Measurements from ENCODE around the gene RNF43. TPM values are rescaled to one million over a fixed set of nuclear protein-coding genes. Genes with fewer than 3 reads are reported as not detected.
A peak's percentile ranks its signal among the peaks of the same experiment; 100 is the strongest.

RNF43 gene
- 1.9 TPM for polyA plus RNA-seq (2013)

- H3K4me1 ChIP-seq (ENCODE audit: control extremely low read depth in 1 of 4, control insufficient read depth in 4 of 4, insufficient read depth in 4 of 4, low read length in 3 of 4): peaks cover 3 to 8% (median 5%) of the 10 kb centered on the region in 4 experiments
- peaks cover 0 to 2% (median 0%) of the 10 kb centered on the region in 4 experiments for H3K36me3 ChIP-seq (ENCODE audit: control insufficient read depth in 4 of 4, insufficient read depth in 4 of 4, low read length in 3 of 4)
- H3K27ac ChIP-seq (ENCODE audit: insufficient read depth in 1 of 2, low read depth in 1 of 2, low read length in 2 of 2, poor library complexity in 1 of 2, severe bottlenecking in 2 of 2): no peak within 1 kb of the TSS
- DNase-seq: peak; percentile 91 to 95 (median 94)
- CTCF ChIA-PET: interaction anchor here (0.6 to 4.3 kb wide), 21 partner anchors 8 to 101 kb away, joined by 3 to 57 read pairs (median 4); partner anchors contain the start of gene SUPT4H1
- POLR2A ChIA-PET: interaction anchor here (1.0 to 1.2 kb wide), 2 partner anchors 66 to 90 kb away, joined by 3 to 5 read pairs; partner anchors contain the start of gene SUPT4H1
- H3K4me3 ChIP-seq (ENCODE audit: control insufficient read depth in 1 of 7, extremely low read depth in 1 of 7, insufficient read depth in 4 of 7, low read depth in 2 of 7, low read length in 6 of 7): peak within 1 kb of the TSS in 2 of 7 experiments; percentile 23 to 25
- WGBS (ENCODE audit: insufficient coverage): 0% methylated on average over 3 of the region's 8 CpGs
- no peaks in the 10 kb centered on the region for H3K27me3 ChIP-seq (replicated peaks in 2 of 5; ENCODE audit: control insufficient read depth in 4 of 5, insufficient read depth in 5 of 5, low read length in 4 of 5)
- no peaks in the 10 kb centered on the region for H3K9me3 ChIP-seq (ENCODE audit: control extremely low read depth in 1 of 5, control insufficient read depth in 4 of 5, insufficient read depth in 2 of 5, low read depth in 1 of 5, low read length in 4 of 5)
These were observed at the start of gene RNF43 for GRCh38 chr17:58417300-58418092. Gene RNF43 (minus strand): TSS chr17:58417534. CDS start chr17:58415577, 1,957 bp downstream.

GRCh38 chr17:58455491-58455890 is 38.2 kb upstream of the RNF43 start:
- Histone ChIP-seq H3K27ac (ENCODE audit: insufficient read depth in 1 of 2, low read depth in 1 of 2, low read length in 2 of 2, poor library complexity in 1 of 2, severe bottlenecking in 2 of 2) (no peak overlapping the region), H3K4me1 (ENCODE audit: control extremely low read depth in 1 of 4, control insufficient read depth in 4 of 4, insufficient read depth in 4 of 4, low read length in 3 of 4) (no peaks in the 10 kb centered on the region), H3K9me3 (ENCODE audit: control extremely low read depth in 1 of 5, control insufficient read depth in 4 of 5, insufficient read depth in 2 of 5, low read depth in 1 of 5, low read length in 4 of 5) (peaks cover 0 to 3% (median 0%) of the 10 kb centered on the region in 5 experiments), H3K4me3 (ENCODE audit: control insufficient read depth in 1 of 7, extremely low read depth in 1 of 7, insufficient read depth in 4 of 7, low read depth in 2 of 7, low read length in 6 of 7) (no peak overlapping the region), H3K27me3 (replicated peaks in 2 of 5; ENCODE audit: control insufficient read depth in 4 of 5, insufficient read depth in 5 of 5, low read length in 4 of 5) (no peaks in the 10 kb centered on the region), H3K36me3 (ENCODE audit: control insufficient read depth in 4 of 4, insufficient read depth in 4 of 4, low read length in 3 of 4) (peaks cover 0 to 9% (median 3%) of the 10 kb centered on the region in 4 experiments)
- DNase-seq: no peak
- ChIA-PET POLR2A (no interaction called here), CTCF (no interaction called here)

DNA sequence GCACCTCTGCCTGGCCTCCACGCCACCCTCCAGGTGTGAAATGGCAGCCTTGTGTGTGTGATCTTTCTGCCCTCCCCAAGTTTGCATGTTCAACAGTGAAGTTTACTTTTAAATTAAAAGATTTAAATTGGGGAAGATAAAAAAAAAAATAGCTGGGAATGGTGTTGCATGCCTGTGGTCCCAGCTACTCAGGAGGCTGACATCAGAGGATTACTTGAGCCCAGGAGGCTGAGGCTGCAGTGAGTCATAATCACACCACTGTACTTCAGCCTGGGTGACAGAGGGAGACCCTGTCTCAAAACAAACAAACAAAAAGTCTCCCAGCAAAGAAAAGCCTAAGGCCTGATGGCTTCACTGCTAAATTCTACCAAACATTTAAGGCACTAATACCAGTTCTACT is 35.4 kb upstream of the RNF43 start:
- Histone ChIP-seq H3K9me3 (ENCODE audit: control extremely low read depth in 1 of 5, control insufficient read depth in 4 of 5, insufficient read depth in 2 of 5, low read depth in 1 of 5, low read length in 4 of 5) (peaks cover 0 to 4% (median 0%) of the 10 kb centered on the region in 5 experiments), H3K36me3 (ENCODE audit: control insufficient read depth in 4 of 4, insufficient read depth in 4 of 4, low read length in 3 of 4) (peaks cover 0 to 15% (median 5%) of the 10 kb centered on the region in 4 experiments), H3K27me3 (replicated peaks in 2 of 5; ENCODE audit: control insufficient read depth in 4 of 5, insufficient read depth in 5 of 5, low read length in 4 of 5) (no peaks in the 10 kb centered on the region), H3K27ac (ENCODE audit: insufficient read depth in 1 of 2, low read depth in 1 of 2, low read length in 2 of 2, poor library complexity in 1 of 2, severe bottlenecking in 2 of 2) (no peak overlapping the region), H3K4me3 (ENCODE audit: control insufficient read depth in 1 of 7, extremely low read depth in 1 of 7, insufficient read depth in 4 of 7, low read depth in 2 of 7, low read length in 6 of 7) (no peak overlapping the region), H3K4me1 (ENCODE audit: control extremely low read depth in 1 of 4, control insufficient read depth in 4 of 4, insufficient read depth in 4 of 4, low read length in 3 of 4) (no peaks in the 10 kb centered on the region)
- POLR2A ChIA-PET: interaction anchor here (0.8 kb wide), 1 partner anchor 136 kb away, joined by 4 read pairs; no protein-coding TSS in a partner anchor
- no peak for DNase-seq
- CTCF ChIA-PET: interaction anchor here (1.1 kb wide), 1 partner anchor 38 kb away, joined by 3 read pairs; no protein-coding TSS in a partner anchor
- WGBS (ENCODE audit: insufficient coverage): 100% methylated on average over 1 of the region's 1 CpG

- ChIA-PET POLR2A (no interaction called here), CTCF (interaction anchor here (0.6 to 3.6 kb wide), 5 partner anchors 9 to 1061 kb away, joined by 3 to 20 read pairs (median 4); no protein-coding TSS in a partner anchor)
- H3K4me1 ChIP-seq (ENCODE audit: control extremely low read depth in 1 of 4, control insufficient read depth in 4 of 4, insufficient read depth in 4 of 4, low read length in 3 of 4): no peaks in the 10 kb centered on the region
- DNase-seq: peak; percentile 85 to 87 (median 86)
- H3K36me3 ChIP-seq (ENCODE audit: control insufficient read depth in 4 of 4, insufficient read depth in 4 of 4, low read length in 3 of 4): peaks cover 0 to 17% (median 7%) of the 10 kb centered on the region in 4 experiments
- H3K4me3 ChIP-seq (ENCODE audit: control insufficient read depth in 1 of 7, extremely low read depth in 1 of 7, insufficient read depth in 4 of 7, low read depth in 2 of 7, low read length in 6 of 7): no peak overlapping the region
- no peak overlapping the region for H3K27ac ChIP-seq (ENCODE audit: insufficient read depth in 1 of 2, low read depth in 1 of 2, low read length in 2 of 2, poor library complexity in 1 of 2, severe bottlenecking in 2 of 2)
- WGBS (ENCODE audit: insufficient coverage): 96% methylated on average over 8 of the region's 9 CpGs
- peaks cover 0 to 5% (median 0%) of the 10 kb centered on the region in 5 experiments for H3K9me3 ChIP-seq (ENCODE audit: control extremely low read depth in 1 of 5, control insufficient read depth in 4 of 5, insufficient read depth in 2 of 5, low read depth in 1 of 5, low read length in 4 of 5)
- H3K27me3 ChIP-seq (replicated peaks in 2 of 5; ENCODE audit: control insufficient read depth in 4 of 5, insufficient read depth in 5 of 5, low read length in 4 of 5): no peaks in the 10 kb centered on the region
These were observed 30.0 kb upstream of the RNF43 start for GRCh38 chr17:58447039-58447975.

- H3K4me1 ChIP-seq (ENCODE audit: control extremely low read depth in 1 of 4, control insufficient read depth in 4 of 4, insufficient read depth in 4 of 4, low read length in 3 of 4): no peaks in the 10 kb centered on the region
- peaks cover 0 to 17% (median 7%) of the 10 kb centered on the region in 4 experiments for H3K36me3 ChIP-seq (ENCODE audit: control insufficient read depth in 4 of 4, insufficient read depth in 4 of 4, low read length in 3 of 4)
- no peak for DNase-seq
- 100% methylated on average over 1 of the region's 6 CpGs for WGBS (ENCODE audit: insufficient coverage)
- no peak overlapping the region for H3K4me3 ChIP-seq (ENCODE audit: control insufficient read depth in 1 of 7, extremely low read depth in 1 of 7, insufficient read depth in 4 of 7, low read depth in 2 of 7, low read length in 6 of 7)
- ChIA-PET CTCF (interaction anchor here (1.4 to 3.6 kb wide), 2 partner anchors 8 to 130 kb away, joined by 3 to 20 read pairs; no protein-coding TSS in a partner anchor), POLR2A (no interaction called here)
- H3K27ac ChIP-seq (ENCODE audit: insufficient read depth in 1 of 2, low read depth in 1 of 2, low read length in 2 of 2, poor library complexity in 1 of 2, severe bottlenecking in 2 of 2): no peak overlapping the region
- H3K9me3 ChIP-seq (ENCODE audit: control extremely low read depth in 1 of 5, control insufficient read depth in 4 of 5, insufficient read depth in 2 of 5, low read depth in 1 of 5, low read length in 4 of 5): peaks cover 0 to 5% (median 0%) of the 10 kb centered on the region in 5 experiments
- no peaks in the 10 kb centered on the region for H3K27me3 ChIP-seq (replicated peaks in 2 of 5; ENCODE audit: control insufficient read depth in 4 of 5, insufficient read depth in 5 of 5, low read length in 4 of 5)
These were observed 28.8 kb upstream of the RNF43 start for GRCh38 chr17:58446086-58446485.

DNA sequence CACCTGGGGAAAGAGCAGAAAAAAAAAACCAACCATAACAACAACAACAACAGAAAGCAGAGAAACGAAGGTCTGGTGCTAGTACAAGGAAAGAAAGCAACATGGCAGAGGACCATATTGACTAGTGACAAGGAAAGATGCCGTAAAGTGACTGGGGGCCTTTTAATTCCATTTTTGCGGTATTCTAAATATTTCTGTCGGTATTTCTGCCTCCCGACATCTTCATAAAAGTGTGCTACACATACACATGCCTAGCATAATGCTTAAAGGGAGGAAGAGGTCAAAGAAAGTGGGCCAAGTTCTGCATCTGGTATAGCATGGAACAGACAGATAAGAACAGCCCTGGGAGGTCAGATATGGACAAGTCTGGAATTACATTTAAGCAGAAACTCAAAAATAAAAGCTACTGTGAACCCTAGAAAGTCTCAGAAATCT is 19.5 kb upstream of the RNF43 start:
- no peak overlapping the region for H3K27ac ChIP-seq (ENCODE audit: insufficient read depth in 1 of 2, low read depth in 1 of 2, low read length in 2 of 2, poor library complexity in 1 of 2, severe bottlenecking in 2 of 2)
- H3K4me3 ChIP-seq (ENCODE audit: control insufficient read depth in 1 of 7, extremely low read depth in 1 of 7, insufficient read depth in 4 of 7, low read depth in 2 of 7, low read length in 6 of 7): peak overlapping the region in 2 of 7 experiments; percentile 15 to 57
- ChIA-PET POLR2A (no interaction called here), CTCF (no interaction called here)
- H3K4me1 ChIP-seq (ENCODE audit: control extremely low read depth in 1 of 4, control insufficient read depth in 4 of 4, insufficient read depth in 4 of 4, low read length in 3 of 4): peaks cover 0 to 4% (median 0%) of the 10 kb centered on the region in 4 experiments
- H3K27me3 ChIP-seq (replicated peaks in 2 of 5; ENCODE audit: control insufficient read depth in 4 of 5, insufficient read depth in 5 of 5, low read length in 4 of 5): no peaks in the 10 kb centered on the region
- DNase-seq: peak; percentile 38 to 67 (median 52)
- WGBS (ENCODE audit: insufficient coverage): 100% methylated on average over 4 of the region's 5 CpGs
- H3K9me3 ChIP-seq (ENCODE audit: control extremely low read depth in 1 of 5, control insufficient read depth in 4 of 5, insufficient read depth in 2 of 5, low read depth in 1 of 5, low read length in 4 of 5): no peaks in the 10 kb centered on the region
- peaks cover 0 to 5% (median 2%) of the 10 kb centered on the region in 4 experiments for H3K36me3 ChIP-seq (ENCODE audit: control insufficient read depth in 4 of 4, insufficient read depth in 4 of 4, low read length in 3 of 4)

All from common myeloid progenitor, CD34-positive (primary cell).